GM23338 (cell line): ENCODE measurements around the gene MCUB. TPM values are rescaled to one million over a fixed set of nuclear protein-coding genes. Genes with fewer than 3 reads are reported as not detected.

Experiments used
- ATAC-seq: fragments of 200-7000 bp; cut with Tn5 transposase; 3 replicates; pipeline ENCODE4 v1.9.1; 2020
- DNase-seq: peaks from one replicate; pipeline ENCODE4 v3.0.0-alpha.2; 2015; ENCODE audit warnings: low spot score
- H2AFZ ChIP-seq: fragments of 200-600 bp; sonication (generic); 2 replicates; pipeline ENCODE4 v1.8.0; 2016; ENCODE audit warnings: antibody characterized with exemption, mild to moderate bottlenecking, moderate library complexity
- H3F3A ChIP-seq: fragments of 200-600 bp; sonication (generic); replicated peaks from 2 replicates; pipeline ENCODE4 v1.8.0; 2017; ENCODE audit warnings: antibody characterized with exemption, mixed run types, low read depth
- H3K27ac ChIP-seq: fragments of 200-600 bp; sonication (generic); 2 replicates; pipeline ENCODE4 v1.6.1; 2016; ENCODE audit warnings: low read depth
- H3K27me3 ChIP-seq: fragments of 200-600 bp; sonication (generic); 2 replicates; pipeline ENCODE4 v1.8.0; 2016; ENCODE audit warnings: mild to moderate bottlenecking, mixed run types, moderate library complexity; ENCODE audit not compliant: insufficient read depth
- H3K36me3 ChIP-seq: fragments of 200-600 bp; sonication (generic); 2 replicates; pipeline ENCODE4 v1.8.0; 2016; ENCODE audit warnings: mild to moderate bottlenecking; ENCODE audit not compliant: insufficient read depth
- H3K4me1 ChIP-seq: fragments of 200-600 bp; sonication (generic); 2 replicates; pipeline ENCODE4 v1.8.0; 2016; ENCODE audit warnings: mild to moderate bottlenecking, moderate library complexity; ENCODE audit not compliant: insufficient read depth
- H3K4me2 ChIP-seq: fragments of 200-600 bp; sonication (generic); 2 replicates; pipeline ENCODE4 v1.7.1; 2017; ENCODE audit warnings: mixed run types
- H3K4me3 ChIP-seq: fragments of 200-600 bp; sonication (generic); 2 replicates; pipeline ENCODE4 v1.6.1; 2016; ENCODE audit warnings: mixed run types
- H3K79me2 ChIP-seq: fragments of 200-600 bp; sonication (generic); replicated peaks from 2 replicates; pipeline ENCODE4 v1.8.0; 2017; ENCODE audit warnings: mild to moderate bottlenecking; ENCODE audit not compliant: insufficient read depth
- H3K9me2 ChIP-seq: fragments of 200-600 bp; sonication (generic); 2 replicates; pipeline ENCODE4 v1.8.0; 2017; ENCODE audit not compliant: insufficient read depth
- H4K20me1 ChIP-seq: fragments of 200-600 bp; sonication (generic); replicated peaks from 2 replicates; pipeline ENCODE4 v1.8.0; 2017; ENCODE audit warnings: mild to moderate bottlenecking; ENCODE audit not compliant: insufficient read depth
- H3K27ac Mint-ChIP-seq: 2 replicates; pipeline ENCODE4 v1.8.0; 2020; ENCODE audit warnings: inconsistent platforms, mild to moderate bottlenecking, moderate library complexity, mixed read lengths
- H3K27me3 Mint-ChIP-seq: 3 replicates; pipeline ENCODE4 v1.8.0; 2022; ENCODE audit warnings: low read depth, mild to moderate bottlenecking, moderate library complexity, mixed read lengths, inconsistent platforms; ENCODE audit not compliant: insufficient read depth, poor library complexity
- H3K36me3 Mint-ChIP-seq: 3 replicates; pipeline ENCODE4 v1.8.0; 2021; ENCODE audit warnings: low read depth, mild to moderate bottlenecking, inconsistent platforms, moderate library complexity, mixed read lengths
- H3K4me1 Mint-ChIP-seq: 3 replicates; pipeline ENCODE4 v1.8.0; 2020; ENCODE audit warnings: mild to moderate bottlenecking, inconsistent platforms, mixed read lengths
- H3K4me3 Mint-ChIP-seq: 3 replicates; pipeline ENCODE4 v1.8.0; 2021; ENCODE audit warnings: moderate library complexity, mild to moderate bottlenecking, inconsistent platforms, mixed read lengths
- H3K9me3 Mint-ChIP-seq: 3 replicates; pipeline ENCODE4 v1.8.0; 2020; ENCODE audit warnings: moderate library complexity, mild to moderate bottlenecking, inconsistent platforms, mixed read lengths
- CREB1 ChIP-seq: fragments of 250-450 bp; sonication (Bioruptor Pico); IDR thresholded peaks from 2 replicates; pipeline ENCODE4 v1.5.0; 2020; ENCODE audit warnings: low read depth, mild to moderate bottlenecking, moderate library complexity
- EZH2 ChIP-seq: fragments of 200-600 bp; sonication (generic); IDR thresholded peaks from one replicate; pipeline ENCODE4 v1.8.0; 2017; ENCODE audit warnings: antibody characterized with exemption, mild to moderate bottlenecking, low read depth; ENCODE audit not compliant: unreplicated experiment
- EZH2phosphoT487 ChIP-seq: fragments of 200-600 bp; sonication (generic); IDR thresholded peaks from one replicate; pipeline ENCODE4 v1.8.1; 2018; ENCODE audit warnings: antibody characterized with exemption; ENCODE audit not compliant: unreplicated experiment
- JUNB ChIP-seq: IDR thresholded peaks from one replicate; pipeline ENCODE4 v1.6.1; 2016; ENCODE audit warnings: antibody characterized with exemption; ENCODE audit not compliant: unreplicated experiment
- NANOG ChIP-seq: IDR thresholded peaks from 2 replicates; pipeline ENCODE4 v1.6.1; 2016; ENCODE audit warnings: antibody characterized with exemption, borderline replicate concordance
- STAT1 ChIP-seq: IDR thresholded peaks from one replicate; pipeline ENCODE4 v1.6.1; 2016; ENCODE audit warnings: antibody characterized with exemption; ENCODE audit not compliant: unreplicated experiment
- ZNF331 ChIP-seq: fragments of 250-450 bp; sonication (Bioruptor Pico); IDR thresholded peaks from 2 replicates; pipeline ENCODE4 v1.5.0; 2020; ENCODE audit warnings: low read depth, mild to moderate bottlenecking, moderate library complexity
- polyA plus RNA-seq: library from polyadenylated mRNA; unstranded; fragments of >200 nt; fragmentation: Nextera tagmentation; extraction: Ambion mirVana; gene quantifications from 2 replicates; pipeline ENCODE4 v1.2.1, GENCODE V29; 2016
- total RNA-seq: library from RNA; depleted of rRNA; stranded (reverse); fragments of >200 nt; shearing (Covaris generic); gene quantifications from 2 replicates; pipeline ENCODE4 v1.2.3, GENCODE V29; 2014
- TF ChIP-seq, protein P1 (sequence below): fragments of 250-450 bp; sonication (Bioruptor Pico); IDR thresholded peaks from 2 replicates; pipeline ENCODE4 v1.5.0; 2020; ENCODE audit warnings: mild to moderate bottlenecking, moderate library complexity
- TF ChIP-seq, protein P2 (sequence below): IDR thresholded peaks from 2 replicates; pipeline ENCODE4 v1.6.1; 2016; ENCODE audit warnings: antibody characterized with exemption

Gene MCUB
- total and polyA plus RNA-seq, 2 experiments from 2014 or later = 21.7 to 97.9 TPM

DNA sequence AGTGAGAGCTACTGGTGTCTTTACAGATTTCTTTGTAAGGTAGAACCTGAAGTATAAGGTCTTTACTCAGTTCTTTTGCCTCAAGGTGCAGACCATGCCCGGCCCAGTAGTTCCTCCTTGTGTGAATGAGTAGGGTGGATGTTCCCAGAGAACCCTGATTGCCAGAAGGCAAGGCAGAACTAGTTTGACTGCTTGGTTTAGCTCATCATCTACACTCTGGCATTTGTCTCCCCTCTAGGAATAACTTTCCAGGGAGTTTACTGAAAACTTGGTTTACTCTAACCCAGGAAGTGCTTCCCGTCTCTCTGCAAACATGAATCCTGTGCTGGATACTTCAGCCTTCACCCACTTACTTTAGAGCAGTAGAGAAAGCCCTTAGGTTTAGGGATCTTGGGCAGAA, 29.1 kb downstream of the MCUB start (continued):
- TF ChIP-seq, protein P1, sequence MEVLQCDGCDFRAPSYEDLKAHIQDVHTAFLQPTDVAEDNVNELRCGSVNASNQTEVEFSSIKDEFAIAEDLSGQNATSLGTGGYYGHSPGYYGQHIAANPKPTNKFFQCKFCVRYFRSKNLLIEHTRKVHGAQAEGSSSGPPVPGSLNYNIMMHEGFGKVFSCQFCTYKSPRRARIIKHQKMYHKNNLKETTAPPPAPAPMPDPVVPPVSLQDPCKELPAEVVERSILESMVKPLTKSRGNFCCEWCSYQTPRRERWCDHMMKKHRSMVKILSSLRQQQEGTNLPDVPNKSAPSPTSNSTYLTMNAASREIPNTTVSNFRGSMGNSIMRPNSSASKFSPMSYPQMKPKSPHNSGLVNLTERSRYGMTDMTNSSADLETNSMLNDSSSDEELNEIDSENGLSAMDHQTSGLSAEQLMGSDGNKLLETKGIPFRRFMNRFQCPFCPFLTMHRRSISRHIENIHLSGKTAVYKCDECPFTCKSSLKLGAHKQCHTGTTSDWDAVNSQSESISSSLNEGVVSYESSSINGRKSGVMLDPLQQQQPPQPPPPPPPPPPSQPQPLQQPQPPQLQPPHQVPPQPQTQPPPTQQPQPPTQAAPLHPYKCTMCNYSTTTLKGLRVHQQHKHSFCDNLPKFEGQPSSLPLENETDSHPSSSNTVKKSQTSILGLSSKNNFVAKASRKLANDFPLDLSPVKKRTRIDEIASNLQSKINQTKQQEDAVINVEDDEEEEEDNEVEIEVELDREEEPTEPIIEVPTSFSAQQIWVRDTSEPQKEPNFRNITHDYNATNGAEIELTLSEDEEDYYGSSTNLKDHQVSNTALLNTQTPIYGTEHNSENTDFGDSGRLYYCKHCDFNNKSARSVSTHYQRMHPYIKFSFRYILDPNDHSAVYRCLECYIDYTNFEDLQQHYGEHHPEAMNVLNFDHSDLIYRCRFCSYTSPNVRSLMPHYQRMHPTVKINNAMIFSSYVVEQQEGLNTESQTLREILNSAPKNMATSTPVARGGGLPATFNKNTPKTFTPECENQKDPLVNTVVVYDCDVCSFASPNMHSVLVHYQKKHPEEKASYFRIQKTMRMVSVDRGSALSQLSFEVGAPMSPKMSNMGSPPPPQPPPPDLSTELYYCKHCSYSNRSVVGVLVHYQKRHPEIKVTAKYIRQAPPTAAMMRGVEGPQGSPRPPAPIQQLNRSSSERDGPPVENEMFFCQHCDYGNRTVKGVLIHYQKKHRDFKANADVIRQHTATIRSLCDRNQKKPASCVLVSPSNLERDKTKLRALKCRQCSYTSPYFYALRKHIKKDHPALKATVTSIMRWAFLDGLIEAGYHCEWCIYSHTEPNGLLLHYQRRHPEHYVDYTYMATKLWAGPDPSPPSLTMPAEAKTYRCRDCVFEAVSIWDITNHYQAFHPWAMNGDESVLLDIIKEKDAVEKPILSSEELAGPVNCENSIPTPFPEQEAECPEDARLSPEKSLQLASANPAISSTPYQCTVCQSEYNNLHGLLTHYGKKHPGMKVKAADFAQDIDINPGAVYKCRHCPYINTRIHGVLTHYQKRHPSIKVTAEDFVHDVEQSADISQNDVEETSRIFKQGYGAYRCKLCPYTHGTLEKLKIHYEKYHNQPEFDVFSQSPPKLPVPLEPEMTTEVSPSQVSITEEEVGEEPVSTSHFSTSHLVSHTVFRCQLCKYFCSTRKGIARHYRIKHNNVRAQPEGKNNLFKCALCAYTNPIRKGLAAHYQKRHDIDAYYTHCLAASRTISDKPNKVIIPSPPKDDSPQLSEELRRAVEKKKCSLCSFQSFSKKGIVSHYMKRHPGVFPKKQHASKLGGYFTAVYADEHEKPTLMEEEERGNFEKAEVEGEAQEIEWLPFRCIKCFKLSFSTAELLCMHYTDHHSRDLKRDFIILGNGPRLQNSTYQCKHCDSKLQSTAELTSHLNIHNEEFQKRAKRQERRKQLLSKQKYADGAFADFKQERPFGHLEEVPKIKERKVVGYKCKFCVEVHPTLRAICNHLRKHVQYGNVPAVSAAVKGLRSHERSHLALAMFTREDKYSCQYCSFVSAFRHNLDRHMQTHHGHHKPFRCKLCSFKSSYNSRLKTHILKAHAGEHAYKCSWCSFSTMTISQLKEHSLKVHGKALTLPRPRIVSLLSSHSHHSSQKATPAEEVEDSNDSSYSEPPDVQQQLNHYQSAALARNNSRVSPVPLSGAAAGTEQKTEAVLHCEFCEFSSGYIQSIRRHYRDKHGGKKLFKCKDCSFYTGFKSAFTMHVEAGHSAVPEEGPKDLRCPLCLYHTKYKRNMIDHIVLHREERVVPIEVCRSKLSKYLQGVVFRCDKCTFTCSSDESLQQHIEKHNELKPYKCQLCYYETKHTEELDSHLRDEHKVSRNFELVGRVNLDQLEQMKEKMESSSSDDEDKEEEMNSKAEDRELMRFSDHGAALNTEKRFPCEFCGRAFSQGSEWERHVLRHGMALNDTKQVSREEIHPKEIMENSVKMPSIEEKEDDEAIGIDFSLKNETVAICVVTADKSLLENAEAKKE (CRISPR knock-in tag) = no peak
- no peak for TF ChIP-seq ZNF331 (CRISPR knock-in tag)

DNA sequence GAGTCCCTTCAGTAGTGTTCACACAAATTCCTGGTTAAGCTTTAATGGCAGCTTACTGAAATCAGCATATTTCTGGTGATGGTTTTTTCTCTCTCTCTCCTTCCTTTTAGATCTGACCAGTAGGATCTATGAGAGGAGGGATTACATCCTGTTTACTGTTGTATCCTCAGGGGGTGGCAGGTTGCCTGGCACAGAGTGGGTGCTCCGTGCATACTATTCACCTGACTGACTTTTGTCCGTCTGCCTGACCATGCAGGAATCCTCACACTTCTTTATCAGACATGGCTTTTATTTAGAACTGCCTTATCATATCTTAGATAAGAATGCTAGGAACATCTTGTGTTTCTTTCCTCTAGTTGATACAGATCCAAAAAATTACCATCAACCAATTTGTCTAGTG, 29.6 kb downstream of the MCUB start:
- ATAC-seq = no peak; the same call in 2 of the 3 replicates
- H3K4me3 ChIP-seq = no peak overlapping the region
- H3K4me1 ChIP-seq = peaks cover 10% of the 10 kb centered on the region
- no peaks in the 10 kb centered on the region; the same call in 1 of the 2 replicates for H4K20me1 ChIP-seq
- no peak for DNase-seq
- H3K27ac Mint-ChIP-seq = no peak overlapping the region
- no peaks in the 10 kb centered on the region for H3K36me3 ChIP-seq
- peaks cover 12% of the 10 kb centered on the region for H3K36me3 Mint-ChIP-seq
- 0 out of 2 replicates have a peak overlapping the region, but pooled peaks have one; percentile 9 for H3K4me2 ChIP-seq
- H3K27ac ChIP-seq = no peak overlapping the region
- H3K27me3 ChIP-seq = no peaks in the 10 kb centered on the region
- H3F3A ChIP-seq = no peaks in the 10 kb centered on the region
- H3K4me1 Mint-ChIP-seq = peaks cover 8% of the 10 kb centered on the region
- no peak overlapping the region for H3K4me3 Mint-ChIP-seq
- H3K79me2 ChIP-seq = peaks cover 14% of the 10 kb centered on the region
- no peaks in the 10 kb centered on the region for H3K9me2 ChIP-seq
- H2AFZ ChIP-seq = no peak overlapping the region
- peaks cover 4% of the 10 kb centered on the region for H3K27me3 Mint-ChIP-seq
- peaks cover 17% of the 10 kb centered on the region for H3K9me3 Mint-ChIP-seq
- TF ChIP-seq EZH2 (no peak), ZNF331 (CRISPR knock-in tag) (no peak), STAT1 (no peak), JUNB (no peak), EZH2phosphoT487 (no peak), CREB1 (CRISPR knock-in tag) (no peak), NANOG (no peak)
- TF ChIP-seq, protein P2, sequence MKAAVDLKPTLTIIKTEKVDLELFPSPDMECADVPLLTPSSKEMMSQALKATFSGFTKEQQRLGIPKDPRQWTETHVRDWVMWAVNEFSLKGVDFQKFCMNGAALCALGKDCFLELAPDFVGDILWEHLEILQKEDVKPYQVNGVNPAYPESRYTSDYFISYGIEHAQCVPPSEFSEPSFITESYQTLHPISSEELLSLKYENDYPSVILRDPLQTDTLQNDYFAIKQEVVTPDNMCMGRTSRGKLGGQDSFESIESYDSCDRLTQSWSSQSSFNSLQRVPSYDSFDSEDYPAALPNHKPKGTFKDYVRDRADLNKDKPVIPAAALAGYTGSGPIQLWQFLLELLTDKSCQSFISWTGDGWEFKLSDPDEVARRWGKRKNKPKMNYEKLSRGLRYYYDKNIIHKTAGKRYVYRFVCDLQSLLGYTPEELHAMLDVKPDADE = no peak
- TF ChIP-seq, protein P1 (CRISPR knock-in tag) = no peak
